GM12878 (cell line): Measurements from ENCODE around the gene F2RL3. TPM values are rescaled to one million over a fixed set of nuclear protein-coding genes. Genes with fewer than 3 reads are reported as not detected.
A peak's percentile ranks its signal among the peaks of the same experiment; 100 is the strongest.

Source experiments
- ATF7 ChIP-seq: fragments of 450-650 bp; IDR thresholded peaks from 2 replicates; pipeline ENCODE4 v1.6.1; 2016; ENCODE audit warnings: low read depth, mild to moderate bottlenecking
- BMI1 ChIP-seq: fragments of 450-650 bp; IDR thresholded peaks from 2 replicates; pipeline ENCODE4 v1.6.1; 2016; ENCODE audit warnings: mild to moderate bottlenecking, moderate library complexity, borderline replicate concordance
- ELK1 ChIP-seq: IDR thresholded peaks from 2 replicates; pipeline ENCODE4 v1.6.1; 2012; ENCODE audit warnings: low read depth, low read length, improper control_type of control experiment
- LARP7 ChIP-seq: fragments of 450-650 bp; IDR thresholded peaks from 2 replicates; pipeline ENCODE4 v1.6.1; 2017; ENCODE audit warnings: mild to moderate bottlenecking
- MAX ChIP-seq: IDR thresholded peaks from 2 replicates; pipeline ENCODE4 v1.6.1; 2012; ENCODE audit warnings: low read depth, low read length, improper control_type of control experiment
- MXI1 ChIP-seq: fragments of 150-350 bp; IDR thresholded peaks from 2 replicates; pipeline ENCODE4 v1.6.1; 2011; ENCODE audit warnings: low read depth, mild to moderate bottlenecking, inconsistent platforms, low read length, improper control_type of control experiment
- NRF1 ChIP-seq: conservative IDR thresholded peaks from 2 replicates; pipeline ENCODE4 v1.6.1; 2011; ENCODE audit warnings: mild to moderate bottlenecking, low read depth, low read length, improper control_type of control experiment
- PAX5 ChIP-seq: IDR thresholded peaks from 2 replicates; pipeline ENCODE4 v1.6.1; 2011; ENCODE audit warnings: low read depth, low read length, borderline replicate concordance
- POLR2A ChIP-seq: IDR thresholded peaks from 2 replicates; pipeline ENCODE4 v1.6.1; 2011; ENCODE audit warnings: low read depth, mild to moderate bottlenecking, low read length
- POU2F2 ChIP-seq: IDR thresholded peaks from 3 replicates; pipeline ENCODE4 v1.6.1; 2011; ENCODE audit warnings: low read depth, mild to moderate bottlenecking, low read length, borderline replicate concordance
- RAD21 ChIP-seq: IDR thresholded peaks from 2 replicates; pipeline ENCODE4 v1.6.1; 2011; ENCODE audit warnings: mild to moderate bottlenecking, low read depth, low read length, moderate library complexity; ENCODE audit not compliant: insufficient read depth
- RB1 ChIP-seq: fragments of 450-650 bp; formaldehyde crosslinking; IDR thresholded peaks from 2 replicates; pipeline ENCODE4 v1.6.1; 2017; ENCODE audit warnings: mild to moderate bottlenecking, borderline replicate concordance
- SPI1 ChIP-seq: IDR thresholded peaks from 2 replicates; pipeline ENCODE4 v1.6.1; 2011; ENCODE audit warnings: low read depth, mild to moderate bottlenecking, low read length, moderate library complexity, borderline replicate concordance; ENCODE audit not compliant: insufficient read depth
- SREBF1 ChIP-seq: IDR thresholded peaks from 2 replicates; pipeline ENCODE4 v1.6.1; 2012; ENCODE audit warnings: mild to moderate bottlenecking, low read length
- ZBTB40 ChIP-seq: fragments of 450-650 bp; IDR thresholded peaks from 2 replicates; pipeline ENCODE4 v1.6.1; 2016; ENCODE audit warnings: mild to moderate bottlenecking, moderate library complexity, borderline replicate concordance
- polyA plus RNA-seq, 11 experiments: library from polyadenylated mRNA; depleted of rRNA in 4 of 11; unstranded in 6 of 11; stranded (reverse) in 5 of 11; fragments of >200 nt; fragmentation: Nextera tagmentation in 4 of 11; fragmentation: Illumina TruSeq in 1 of 11; extraction: Ambion mirVana in 4 of 11; extraction: Trizol in 1 of 11; gene quantifications; 1 replicate in 1 of 11; 2 replicates in 10 of 11; pipeline versions ENCODE4 v1.2.1 to v1.2.3, GENCODE V29; 2011 to 2016; ENCODE audit warnings: inconsistent platforms in 2 of 11, missing spikeins in 2 of 11, low read depth in 1 of 11
- total RNA-seq, 4 experiments: library from RNA; depleted of rRNA in 3 of 4; stranded (reverse); fragments of >200 nt in 3 of 4; fragmentation: Illumina TruSeq in 1 of 4; extraction: Trizol in 1 of 4; gene quantifications; 2 replicates each; pipeline versions ENCODE4 v1.2.1 to v1.2.3, GENCODE V29; 2013 to 2021
- TF ChIP-seq, protein P1 (sequence below): fragments of 450-650 bp; IDR thresholded peaks from 2 replicates; pipeline ENCODE4 v1.6.1; 2016; ENCODE audit warnings: mild to moderate bottlenecking
- TF ChIP-seq, protein P2 (sequence below): fragments of 450-650 bp; IDR thresholded peaks from 2 replicates; pipeline ENCODE4 v1.6.1; 2018; ENCODE audit warnings: mild to moderate bottlenecking, low read depth, moderate library complexity; ENCODE audit not compliant: partially characterized antibody
- TF ChIP-seq, protein P3 (sequence below): IDR thresholded peaks from 2 replicates; pipeline ENCODE4 v1.6.1; 2011; ENCODE audit warnings: mild to moderate bottlenecking, low read depth, low read length, moderate library complexity; ENCODE audit not compliant: insufficient replicate concordance

Gene F2RL3
- total and polyA plus RNA-seq, 10 of the 15 experiments (the other 5 are each of a cell fraction or from before 2014, with no cell fraction given), result 0.01 to 1.2 (median 0.29) TPM

DNA sequence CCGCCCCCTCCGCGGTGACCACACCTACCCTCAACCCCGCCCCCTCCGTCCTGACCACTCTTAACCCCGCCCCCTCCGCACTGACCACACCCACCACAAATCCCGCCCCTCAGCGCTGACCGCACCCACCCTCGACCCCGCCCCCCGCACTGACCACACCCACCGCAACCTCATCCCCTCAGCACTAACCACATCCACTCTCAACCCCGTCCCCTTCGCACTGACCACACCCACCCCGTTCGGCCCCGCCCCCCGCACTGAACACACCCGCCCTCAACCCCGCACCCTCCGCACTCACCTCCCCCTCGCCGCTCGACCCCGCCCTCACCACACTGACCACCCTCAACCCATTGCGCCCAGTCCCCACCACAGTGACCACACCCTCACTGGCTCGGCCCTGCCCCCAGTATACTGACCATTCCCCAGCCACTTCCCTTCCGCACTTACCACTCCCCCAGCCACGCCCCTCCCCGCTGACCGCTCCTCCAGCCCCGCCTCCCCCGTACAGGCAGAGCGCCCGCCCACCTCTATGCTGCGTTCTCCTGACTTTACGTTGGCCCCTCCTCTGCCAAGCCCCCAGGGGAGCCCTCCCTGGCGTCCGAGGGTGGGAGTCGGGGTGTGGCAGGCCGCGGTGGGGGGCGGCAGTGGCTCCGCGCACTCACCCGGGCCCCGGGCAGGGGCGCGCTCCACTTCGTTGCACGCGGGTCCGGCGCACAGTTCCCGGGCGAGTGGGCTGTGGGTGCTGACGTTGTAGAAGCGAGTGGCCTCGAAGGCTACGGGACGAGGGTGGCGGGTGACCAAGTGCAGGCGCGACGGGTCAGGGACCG, 8.4 kb downstream of the F2RL3 start (continued):
- peak; percentile 40; the same call in 1 of the 2 replicates for TF ChIP-seq SPI1
- TF ChIP-seq SREBF1, result no peak
- no peak for TF ChIP-seq ATF7
- peak; percentile 28; the same call in 1 of the 2 replicates for TF ChIP-seq POLR2A
- TF ChIP-seq POU2F2, result 0 out of 3 replicates have a peak, but pooled peaks have one; percentile 14
- no peak for TF ChIP-seq RAD21
- TF ChIP-seq, protein P1, sequence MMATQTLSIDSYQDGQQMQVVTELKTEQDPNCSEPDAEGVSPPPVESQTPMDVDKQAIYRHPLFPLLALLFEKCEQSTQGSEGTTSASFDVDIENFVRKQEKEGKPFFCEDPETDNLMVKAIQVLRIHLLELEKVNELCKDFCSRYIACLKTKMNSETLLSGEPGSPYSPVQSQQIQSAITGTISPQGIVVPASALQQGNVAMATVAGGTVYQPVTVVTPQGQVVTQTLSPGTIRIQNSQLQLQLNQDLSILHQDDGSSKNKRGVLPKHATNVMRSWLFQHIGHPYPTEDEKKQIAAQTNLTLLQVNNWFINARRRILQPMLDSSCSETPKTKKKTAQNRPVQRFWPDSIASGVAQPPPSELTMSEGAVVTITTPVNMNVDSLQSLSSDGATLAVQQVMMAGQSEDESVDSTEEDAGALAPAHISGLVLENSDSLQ, result no peak
- TF ChIP-seq BMI1, result no peak
- peak; percentile 73 for TF ChIP-seq LARP7
- TF ChIP-seq, protein P2, sequence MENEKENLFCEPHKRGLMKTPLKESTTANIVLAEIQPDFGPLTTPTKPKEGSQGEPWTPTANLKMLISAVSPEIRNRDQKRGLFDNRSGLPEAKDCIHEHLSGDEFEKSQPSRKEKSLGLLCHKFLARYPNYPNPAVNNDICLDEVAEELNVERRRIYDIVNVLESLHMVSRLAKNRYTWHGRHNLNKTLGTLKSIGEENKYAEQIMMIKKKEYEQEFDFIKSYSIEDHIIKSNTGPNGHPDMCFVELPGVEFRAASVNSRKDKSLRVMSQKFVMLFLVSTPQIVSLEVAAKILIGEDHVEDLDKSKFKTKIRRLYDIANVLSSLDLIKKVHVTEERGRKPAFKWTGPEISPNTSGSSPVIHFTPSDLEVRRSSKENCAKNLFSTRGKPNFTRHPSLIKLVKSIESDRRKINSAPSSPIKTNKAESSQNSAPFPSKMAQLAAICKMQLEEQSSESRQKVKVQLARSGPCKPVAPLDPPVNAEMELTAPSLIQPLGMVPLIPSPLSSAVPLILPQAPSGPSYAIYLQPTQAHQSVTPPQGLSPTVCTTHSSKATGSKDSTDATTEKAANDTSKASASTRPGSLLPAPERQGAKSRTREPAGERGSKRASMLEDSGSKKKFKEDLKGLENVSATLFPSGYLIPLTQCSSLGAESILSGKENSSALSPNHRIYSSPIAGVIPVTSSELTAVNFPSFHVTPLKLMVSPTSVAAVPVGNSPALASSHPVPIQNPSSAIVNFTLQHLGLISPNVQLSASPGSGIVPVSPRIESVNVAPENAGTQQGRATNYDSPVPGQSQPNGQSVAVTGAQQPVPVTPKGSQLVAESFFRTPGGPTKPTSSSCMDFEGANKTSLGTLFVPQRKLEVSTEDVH, result no peak
- no peak for TF ChIP-seq PAX5
- TF ChIP-seq MXI1, result no peak
- no peak for TF ChIP-seq ZBTB40
- TF ChIP-seq NRF1, result no peak
- TF ChIP-seq MAX, result no peak
- TF ChIP-seq, protein P3, sequence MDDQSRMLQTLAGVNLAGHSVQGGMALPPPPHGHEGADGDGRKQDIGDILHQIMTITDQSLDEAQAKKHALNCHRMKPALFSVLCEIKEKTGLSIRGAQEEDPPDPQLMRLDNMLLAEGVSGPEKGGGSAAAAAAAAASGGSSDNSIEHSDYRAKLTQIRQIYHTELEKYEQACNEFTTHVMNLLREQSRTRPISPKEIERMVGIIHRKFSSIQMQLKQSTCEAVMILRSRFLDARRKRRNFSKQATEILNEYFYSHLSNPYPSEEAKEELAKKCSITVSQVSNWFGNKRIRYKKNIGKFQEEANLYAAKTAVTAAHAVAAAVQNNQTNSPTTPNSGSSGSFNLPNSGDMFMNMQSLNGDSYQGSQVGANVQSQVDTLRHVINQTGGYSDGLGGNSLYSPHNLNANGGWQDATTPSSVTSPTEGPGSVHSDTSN, result no peak
- no peak for TF ChIP-seq ELK1
- peak; percentile 62; the same call in 1 of the 2 replicates for TF ChIP-seq RB1
